Astrocyte of the cerebellum (primary cell): ENCODE data around the gene TREML2.
A peak's percentile ranks its signal among the peaks of the same experiment; 100 is the strongest.
"Not testable (repeated sequence)": the region's sequence is repeated elsewhere in the genome, so short reads cannot be mapped to it uniquely, and the experiment has no call there.

Experiments used
- DNase-seq: peaks from one replicate; pipeline ENCODE4 v3.0.0-alpha.2; 2011; ENCODE audit warnings: low read depth
- H3K4me3 ChIP-seq: 2 replicates; pipeline ENCODE4 v1.5.1; 2011; ENCODE audit warnings: mild to moderate bottlenecking, low read depth, low read length, moderate library complexity
- CTCF ChIP-seq: IDR thresholded peaks from 2 replicates; pipeline ENCODE4 v1.5.1; 2012; ENCODE audit warnings: low read length, low read depth, moderate library complexity, mild to moderate bottlenecking; ENCODE audit errors: missing control alignments
- in situ Hi-C: cut with HindIII; loops from 2 replicates; pipeline ENCODE4 v1.10.0; 2017; ENCODE audit warnings: low sequenced_read_pairs

Gene TREML2

GRCh38 chr6:41189967-41190366 is 11.0 kb downstream of the TREML2 start:
- in situ Hi-C loops = no loop called here
- DNase-seq = no peak
- no peak overlapping the region for H3K4me3 ChIP-seq
- no peak for TF ChIP-seq CTCF

- H3K4me3 ChIP-seq, DNase-seq, in situ Hi-C loops: not testable (repeated sequence)
Measured at GRCh38 chr6:41189046-41189445, 11.9 kb downstream of the TREML2 start.

GRCh38 chr6:41187924-41188886 is 12.7 kb downstream of the TREML2 start:
- in situ Hi-C loops = no loop called here
- DNase-seq = no peak
- TF ChIP-seq CTCF = no peak
- no peak overlapping the region for H3K4me3 ChIP-seq

GRCh38 chr6:41186031-41186562 is 14.9 kb downstream of the TREML2 start:
- in situ Hi-C loops = no loop called here
- no peak for TF ChIP-seq CTCF
- no peak for DNase-seq
- no peak overlapping the region for H3K4me3 ChIP-seq

GRCh38 chr6:41184761-41185160 is 16.2 kb downstream of the TREML2 start:
- in situ Hi-C loops = no loop called here
- no peak for DNase-seq
- no peak overlapping the region for H3K4me3 ChIP-seq
- no peak for TF ChIP-seq CTCF

- H3K4me3 ChIP-seq = no peak overlapping the region
- in situ Hi-C loops = no loop called here
- peak; percentile 6 for DNase-seq
- TF ChIP-seq CTCF = peak; percentile 63
Measured at GRCh38 chr6:41182069-41183034, 18.6 kb downstream of the TREML2 start.
